Testis (tissue), 3 donors: ENCODE measurements around the gene DNAJC8. TPM values are rescaled to one million over a fixed set of nuclear protein-coding genes. Genes with fewer than 3 reads are reported as not detected.
A peak's percentile ranks its signal among the peaks of the same experiment; 100 is the strongest.

Experiments
- DNase-seq: peaks from one replicate; pipeline ENCODE4 v3.0.0-alpha.2; 2019
- H3K27ac ChIP-seq, 2 donors: fragments of 200-600 bp; sonication (generic); one replicate each; pipeline ENCODE4 v1.5.1; 2019
- H3K27me3 ChIP-seq: fragments of 200-600 bp; sonication (generic); one replicate; pipeline ENCODE4 v1.5.1; 2019
- H3K36me3 ChIP-seq: fragments of 200-600 bp; sonication (generic); one replicate; pipeline ENCODE4 v1.5.1; 2017; ENCODE audit warnings: low read depth; ENCODE audit errors: missing control alignments
- H3K4me1 ChIP-seq: fragments of 200-600 bp; sonication (generic); one replicate; pipeline ENCODE4 v1.5.1; 2019
- H3K4me3 ChIP-seq, 2 donors: fragments of 200-600 bp; sonication (generic); one replicate each; pipeline ENCODE4 v1.5.1; 2017 to 2019
- H3K9me3 ChIP-seq: fragments of 200-600 bp; sonication (generic); one replicate; pipeline ENCODE4 v1.5.1; 2017
- POLR2A ChIP-seq: fragments of 450-650 bp; IDR thresholded peaks from one replicate; pipeline ENCODE4 v1.6.1; 2017; ENCODE audit warnings: antibody characterized with exemption, mild to moderate bottlenecking, moderate library complexity
- WGBS, 2 donors: methylation state at CpG; one replicate each; pipeline ENCODE4 v1.1.5; 2018; 5-methylcytosine and 5-hydroxymethylcytosine counted together
- intact Hi-C: fragments of 100-400 bp; cut with DNase I; formaldehyde crosslinking; loops from one replicate; pipeline ENCODE4 v1.15.1; 2023; ENCODE audit warnings: low total_unique reads
- polyA plus RNA-seq: library from polyadenylated mRNA; stranded (reverse); fragments of 350-450 nt; fragmentation: Illumina TruSeq; extraction: RNeasy Lipid Tissue Mini Kit (QIAGEN cat#74804); gene quantifications from one replicate; pipeline ENCODE4 v1.2.3, GENCODE V29; 2014; ENCODE audit warnings: low read depth, low replicate concordance; ENCODE audit not compliant: insufficient read depth
- total RNA-seq, 2 donors: library from RNA; depleted of rRNA; stranded (reverse); fragments of >200 nt; gene quantifications; one replicate each; pipeline ENCODE4 v1.2.3, GENCODE V29; 2016
- TF ChIP-seq, protein P1 (sequence below), 3 experiments: fragments of 450-650 bp in 2 of 3; fragments of 200-600 bp in 1 of 3; sonication (generic) in 1 of 3; IDR thresholded peaks; one replicate each; pipeline ENCODE4 v1.5.1; 2016 to 2019; ENCODE audit warnings: antibody characterized with exemption in 3 of 3, mild to moderate bottlenecking in 2 of 3, moderate library complexity in 1 of 3

DNAJC8 gene
- total and polyA plus RNA-seq, 3 donors from 2014 or later = 44.7 to 86.5 (median 48.0) TPM

DNA sequence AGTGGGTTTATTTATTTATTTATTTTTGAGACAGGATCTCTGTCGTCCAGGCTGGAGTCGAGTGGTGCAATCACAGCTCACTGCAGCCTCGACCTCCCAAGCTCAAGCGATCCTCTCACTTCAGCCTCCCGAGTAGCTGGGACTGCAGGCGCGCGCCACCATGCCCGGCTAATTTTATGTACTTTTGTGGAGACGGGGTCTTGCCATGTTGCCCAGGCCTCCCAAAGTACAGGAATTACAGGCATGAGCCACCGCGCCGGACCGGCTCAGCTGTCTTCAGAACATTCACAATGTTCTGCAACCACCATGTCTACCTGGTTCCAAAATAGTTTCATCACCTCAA is 406 bp upstream of the DNAJC8 start:
- H3K36me3 ChIP-seq = no peaks in the 10 kb centered on the region
- TF ChIP-seq POLR2A = no peak
- TF ChIP-seq, protein P1, sequence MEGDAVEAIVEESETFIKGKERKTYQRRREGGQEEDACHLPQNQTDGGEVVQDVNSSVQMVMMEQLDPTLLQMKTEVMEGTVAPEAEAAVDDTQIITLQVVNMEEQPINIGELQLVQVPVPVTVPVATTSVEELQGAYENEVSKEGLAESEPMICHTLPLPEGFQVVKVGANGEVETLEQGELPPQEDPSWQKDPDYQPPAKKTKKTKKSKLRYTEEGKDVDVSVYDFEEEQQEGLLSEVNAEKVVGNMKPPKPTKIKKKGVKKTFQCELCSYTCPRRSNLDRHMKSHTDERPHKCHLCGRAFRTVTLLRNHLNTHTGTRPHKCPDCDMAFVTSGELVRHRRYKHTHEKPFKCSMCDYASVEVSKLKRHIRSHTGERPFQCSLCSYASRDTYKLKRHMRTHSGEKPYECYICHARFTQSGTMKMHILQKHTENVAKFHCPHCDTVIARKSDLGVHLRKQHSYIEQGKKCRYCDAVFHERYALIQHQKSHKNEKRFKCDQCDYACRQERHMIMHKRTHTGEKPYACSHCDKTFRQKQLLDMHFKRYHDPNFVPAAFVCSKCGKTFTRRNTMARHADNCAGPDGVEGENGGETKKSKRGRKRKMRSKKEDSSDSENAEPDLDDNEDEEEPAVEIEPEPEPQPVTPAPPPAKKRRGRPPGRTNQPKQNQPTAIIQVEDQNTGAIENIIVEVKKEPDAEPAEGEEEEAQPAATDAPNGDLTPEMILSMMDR (IDR thresholded peaks at IDR 0.05) = no peak
- H3K27ac ChIP-seq = peak overlapping the region in 1 of 2 donors; percentile 85
- H3K9me3 ChIP-seq = no peaks in the 10 kb centered on the region
- no peaks in the 10 kb centered on the region for H3K27me3 ChIP-seq
- peaks cover 9% of the 10 kb centered on the region for H3K4me1 ChIP-seq
- 46 to 58% methylated on average over 14 of the region's 14 CpGs for WGBS, 2 donors
- intact Hi-C loops = no loop called here
- H3K4me3 ChIP-seq = peak overlapping the region; percentile 95 to 97
- peak; percentile 19 for DNase-seq

GRCh38 chr1:28229996-28230395 is 2.8 kb downstream of the DNAJC8 start:
- TF ChIP-seq, protein P1 (IDR thresholded peaks at IDR 0.05) = no peak
- TF ChIP-seq POLR2A = no peak
- H3K4me1 ChIP-seq = no peaks in the 10 kb centered on the region
- H3K27ac ChIP-seq = no peak overlapping the region
- no peaks in the 10 kb centered on the region for H3K9me3 ChIP-seq
- H3K27me3 ChIP-seq = no peaks in the 10 kb centered on the region
- intact Hi-C loops = no loop called here
- DNase-seq = no peak
- WGBS, 2 donors = 84 to 88% methylated on average over 2 of the region's 2 CpGs
- H3K36me3 ChIP-seq = no peaks in the 10 kb centered on the region
- H3K4me3 ChIP-seq = no peak overlapping the region

GRCh38 chr1:28229089-28229488 is 3.7 kb downstream of the DNAJC8 start:
- no peak for TF ChIP-seq POLR2A
- TF ChIP-seq, protein P1 (IDR thresholded peaks at IDR 0.05) = no peak
- H3K27me3 ChIP-seq = no peaks in the 10 kb centered on the region
- intact Hi-C loops = no loop called here
- H3K9me3 ChIP-seq = no peaks in the 10 kb centered on the region
- H3K36me3 ChIP-seq = no peaks in the 10 kb centered on the region
- H3K4me1 ChIP-seq = no peaks in the 10 kb centered on the region
- DNase-seq = no peak
- H3K4me3 ChIP-seq = no peak overlapping the region
- no peak overlapping the region for H3K27ac ChIP-seq

- H3K36me3 ChIP-seq = no peaks in the 10 kb centered on the region
- H3K9me3 ChIP-seq = no peaks in the 10 kb centered on the region
- TF ChIP-seq POLR2A = no peak
- TF ChIP-seq, protein P1 (IDR thresholded peaks at IDR 0.05) = no peak
- H3K4me1 ChIP-seq = no peaks in the 10 kb centered on the region
- WGBS, 2 donors = 93 to 94% methylated on average over 2 of the region's 2 CpGs
- no peak for DNase-seq
- no peak overlapping the region for H3K27ac ChIP-seq
- no peaks in the 10 kb centered on the region for H3K27me3 ChIP-seq
- intact Hi-C loops = no loop called here
- H3K4me3 ChIP-seq = no peak overlapping the region
Observed at GRCh38 chr1:28213315-28213714, 19.5 kb downstream of the DNAJC8 start.

DNA sequence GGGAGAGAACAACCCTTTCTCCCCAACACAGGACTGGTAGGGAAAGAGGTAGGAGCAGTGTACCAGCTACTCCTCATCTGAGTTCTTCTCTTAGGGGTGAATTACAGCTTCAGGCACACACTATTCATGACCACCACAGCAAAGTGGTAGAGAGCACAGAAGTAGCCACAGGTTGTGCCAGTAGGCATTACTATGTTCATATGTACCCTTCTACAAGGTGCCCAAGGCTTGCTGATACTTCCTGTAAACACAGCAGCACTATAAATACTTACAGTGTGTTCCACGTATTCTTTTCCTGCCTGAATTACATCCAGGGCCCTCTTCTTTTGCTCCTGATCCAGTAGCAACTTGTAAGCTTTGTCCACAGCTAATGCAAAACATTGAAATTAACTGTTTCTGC is 23.1 kb downstream of the DNAJC8 start:
- Histone ChIP-seq H3K27ac (no peak overlapping the region), H3K4me3 (no peak overlapping the region), H3K9me3 (no peaks in the 10 kb centered on the region), H3K4me1 (no peaks in the 10 kb centered on the region), H3K36me3 (no peaks in the 10 kb centered on the region), H3K27me3 (no peaks in the 10 kb centered on the region)
- intact Hi-C loops = loop anchor here (10.0 kb wide), 1 partner anchor 115 kb away; no protein-coding TSS in a partner anchor
- WGBS, 2 donors = 76 to 78% methylated on average over 1 of the region's 1 CpG
- TF ChIP-seq, protein P1 (IDR thresholded peaks at IDR 0.05) = no peak
- TF ChIP-seq POLR2A = no peak
- DNase-seq = no peak
